HG03064 (cell line): ENCODE results near the gene RSPO4.
"Not testable (repeated sequence)": the region's sequence is repeated elsewhere in the genome, so short reads cannot be mapped to it uniquely, and the experiment has no call there.

Experiments used
- ATAC-seq: cut with Tn5 transposase; IDR thresholded peaks from one replicate; pipeline ENCODE4 v1.9.1; 2021; ENCODE audit warnings: low read depth; ENCODE audit not compliant: unreplicated experiment

The RSPO4 gene

GRCh38 chr20:1005452-1006027, 3.4 kb upstream of the RSPO4 start:
- ATAC-seq, result no peak

- ATAC-seq, result no peak
Observed at GRCh38 chr20:1003920-1004697, 2.0 kb upstream of the RSPO4 start.

- ATAC-seq, result no peak
Observed at GRCh38 chr20:1002682-1003561, 811 bp upstream of the RSPO4 start.

- no peak for ATAC-seq
Observed at GRCh38 chr20:1001116-1001515, 995 bp downstream of the RSPO4 start.

- ATAC-seq, result no peak
Observed at GRCh38 chr20:998231-998830, 3.8 kb downstream of the RSPO4 start.

- ATAC-seq, result no peak
Observed at GRCh38 chr20:997486-997885, 4.6 kb downstream of the RSPO4 start.

- ATAC-seq, result no peak
Observed at GRCh38 chr20:997016-997415, 5.1 kb downstream of the RSPO4 start.

GRCh38 chr20:995170-995569, 6.9 kb downstream of the RSPO4 start:
- ATAC-seq, result no peak

GRCh38 chr20:992801-993535, 9.1 kb downstream of the RSPO4 start:
- ATAC-seq, result no peak

GRCh38 chr20:991850-992249, 10.3 kb downstream of the RSPO4 start:
- ATAC-seq, result no peak

- ATAC-seq, result no peak
Observed at GRCh38 chr20:990293-990959, 11.7 kb downstream of the RSPO4 start.

GRCh38 chr20:988272-988671, 13.8 kb downstream of the RSPO4 start:
- no peak for ATAC-seq

- ATAC-seq, result no peak
Observed at GRCh38 chr20:987677-988076, 14.4 kb downstream of the RSPO4 start.

GRCh38 chr20:986733-987355, 15.3 kb downstream of the RSPO4 start:
- no peak for ATAC-seq

GRCh38 chr20:984994-985393, 17.1 kb downstream of the RSPO4 start:
- ATAC-seq, result not testable (repeated sequence)

GRCh38 chr20:982754-983153, 19.4 kb downstream of the RSPO4 start:
- ATAC-seq, result no peak

- no peak for ATAC-seq
Observed at GRCh38 chr20:977021-977420, 25.1 kb downstream of the RSPO4 start.

GRCh38 chr20:976033-976432, 26.1 kb downstream of the RSPO4 start:
- ATAC-seq, result no peak

GRCh38 chr20:973785-974194, 28.3 kb downstream of the RSPO4 start:
- ATAC-seq, result no peak
